Measurements from ENCODE around the gene PPIL1.

Gene PPIL1

DNA sequence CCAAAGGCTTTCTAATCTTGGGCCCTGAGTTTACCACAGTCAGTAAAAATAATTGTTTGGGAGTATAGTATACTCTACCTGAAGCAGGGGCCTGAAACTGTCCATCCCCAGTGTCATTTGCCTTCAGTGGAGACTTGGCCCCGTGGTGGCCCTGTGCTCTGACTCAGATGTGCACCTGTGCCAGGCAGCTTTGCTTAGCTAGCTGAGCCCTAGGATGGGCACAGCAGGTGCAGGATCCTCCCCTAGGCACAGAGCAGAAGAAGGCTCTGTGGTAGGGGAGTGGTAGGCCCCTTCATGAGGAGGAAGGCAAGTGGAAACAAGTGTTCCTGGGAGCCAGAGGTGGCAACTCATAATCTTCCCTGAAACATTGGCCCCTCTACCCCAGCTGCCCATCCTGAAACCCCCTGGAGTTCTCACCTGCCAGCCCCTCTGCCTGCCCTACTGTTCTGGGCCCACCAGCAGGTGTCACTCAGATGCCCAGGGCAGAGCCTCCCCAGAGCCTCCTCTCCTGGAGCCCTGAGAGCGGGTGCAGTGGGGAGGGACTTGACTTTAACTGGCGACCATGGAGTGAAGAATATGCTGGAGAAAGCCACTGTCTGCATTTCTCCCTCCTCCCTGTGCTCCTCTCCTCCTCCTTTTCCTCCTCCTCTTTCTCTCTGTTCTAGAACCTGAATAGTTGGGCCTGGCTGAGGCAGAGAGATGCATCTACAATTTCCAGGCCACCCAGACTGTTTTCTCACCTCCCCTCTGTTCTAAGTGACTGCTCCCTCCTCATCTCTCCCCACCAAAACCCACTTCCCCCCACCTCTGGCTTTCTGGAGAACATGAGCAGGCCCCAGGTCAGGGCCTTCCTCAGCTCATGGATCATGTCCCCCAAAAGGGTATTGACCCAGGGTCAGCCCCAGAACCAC is 38.2 kb downstream of the PPIL1 start:
- no peak for DNase-seq (ENCODE audit: low read depth, low spot score)

DNA sequence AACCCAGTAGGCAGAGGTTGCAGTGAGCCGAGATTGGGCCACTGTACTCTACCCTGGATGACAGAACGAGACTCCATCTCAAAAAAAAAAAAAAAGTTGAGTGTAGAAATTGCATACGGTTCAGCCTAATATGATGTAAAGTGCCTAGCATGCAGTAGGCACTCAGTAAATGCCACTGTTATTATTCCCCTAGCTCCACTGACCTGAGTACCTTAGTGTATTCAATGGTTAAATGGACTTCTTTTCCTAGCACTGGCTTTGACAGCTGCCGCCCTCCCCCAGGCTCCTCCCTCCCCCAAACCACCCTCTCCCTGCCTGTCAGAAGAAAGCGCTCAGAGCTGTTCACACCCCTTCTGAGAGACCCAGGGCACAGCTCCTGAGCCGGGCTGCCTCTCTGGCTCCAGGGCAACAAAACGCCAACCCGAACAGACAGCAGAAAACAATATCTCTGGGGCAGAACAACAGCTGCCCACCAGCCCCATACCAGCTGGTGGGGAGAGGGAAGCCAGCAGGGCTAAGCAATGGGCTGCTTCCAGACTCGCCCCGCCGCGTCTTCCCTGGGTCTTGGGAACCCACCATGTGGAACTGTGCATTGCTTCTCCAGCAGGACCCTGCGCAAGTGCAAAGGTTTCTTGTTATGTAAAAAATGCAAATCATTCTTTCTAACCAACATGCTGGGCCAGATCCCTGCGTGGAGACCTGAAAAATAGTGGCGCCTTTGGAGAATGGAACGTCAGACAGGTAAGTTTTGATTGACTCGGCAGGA is 39.8 kb downstream of the PPIL1 start:
- DNase-seq (ENCODE audit: low read depth, low spot score), result no peak

DNA sequence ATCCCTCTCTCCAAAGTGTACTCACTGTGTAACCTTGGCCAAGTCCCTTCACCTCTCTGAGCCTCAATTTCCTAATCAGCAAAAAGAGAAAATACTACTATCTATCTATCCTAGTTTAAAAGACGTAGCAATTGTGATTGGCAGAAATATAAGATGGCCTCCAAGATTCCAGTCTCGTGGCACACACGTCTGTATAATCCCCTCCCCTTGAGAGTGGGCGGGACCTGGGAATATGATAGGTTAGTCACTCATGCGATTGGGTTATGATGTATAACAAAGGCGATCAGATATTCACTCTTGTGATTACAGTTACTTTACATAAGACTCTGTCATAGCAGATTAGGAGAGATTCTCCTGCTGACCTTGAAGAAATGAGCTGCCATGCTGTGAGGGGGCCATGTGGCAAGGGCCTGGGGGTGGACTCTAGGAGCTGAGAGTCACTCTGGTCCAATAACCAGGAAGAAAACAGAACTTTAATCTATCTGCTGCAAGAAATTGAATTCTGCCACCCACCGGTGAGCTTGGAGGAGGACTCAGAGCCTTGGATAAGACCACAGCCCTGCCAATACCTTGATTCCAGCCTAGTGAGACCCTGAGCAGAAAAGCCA is 41.3 kb downstream of the PPIL1 start:
- no peak for DNase-seq (ENCODE audit: low read depth, low spot score)

DNA sequence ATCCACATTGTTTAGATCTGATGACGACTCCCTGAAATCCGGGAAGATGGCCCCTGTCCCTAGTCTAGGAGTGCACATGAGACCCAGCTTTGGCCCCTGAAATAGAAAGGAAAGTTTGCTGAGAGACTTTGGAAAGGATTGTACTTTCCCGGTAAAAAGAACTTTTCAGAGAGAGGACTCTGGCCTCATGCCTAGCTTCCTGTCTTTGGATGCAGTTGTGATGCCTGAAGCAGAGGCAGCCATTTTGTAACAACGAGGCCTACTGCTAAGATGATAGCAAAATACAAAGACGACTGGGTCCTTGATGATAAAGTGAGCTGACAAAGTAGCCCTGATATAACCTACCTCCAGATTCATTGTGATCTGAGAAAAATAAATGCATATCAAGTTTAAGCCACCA is 42.3 kb downstream of the PPIL1 start:
- DNase-seq (ENCODE audit: low read depth, low spot score), result no peak

DNA sequence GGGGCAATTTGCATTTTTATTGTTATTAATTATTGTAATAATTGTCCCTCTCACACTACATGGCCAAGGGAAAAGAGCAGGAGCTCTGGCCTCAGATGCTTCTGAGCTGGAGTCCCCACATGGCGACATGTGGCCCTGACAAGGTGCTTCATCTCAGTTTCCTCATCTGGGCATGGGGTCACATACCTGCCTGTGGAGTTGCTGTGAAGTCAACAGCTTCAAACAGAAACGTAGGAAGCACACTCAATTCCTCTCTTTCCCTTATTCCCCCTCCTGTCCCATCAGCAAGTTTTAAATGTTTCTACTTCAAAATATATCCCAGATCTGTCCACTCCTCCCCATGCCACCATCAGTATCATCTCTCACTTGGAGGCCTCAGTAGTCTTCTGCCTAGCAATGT is 44.0 kb downstream of the PPIL1 start:
- no peak for DNase-seq (ENCODE audit: low read depth, low spot score)

DNA sequence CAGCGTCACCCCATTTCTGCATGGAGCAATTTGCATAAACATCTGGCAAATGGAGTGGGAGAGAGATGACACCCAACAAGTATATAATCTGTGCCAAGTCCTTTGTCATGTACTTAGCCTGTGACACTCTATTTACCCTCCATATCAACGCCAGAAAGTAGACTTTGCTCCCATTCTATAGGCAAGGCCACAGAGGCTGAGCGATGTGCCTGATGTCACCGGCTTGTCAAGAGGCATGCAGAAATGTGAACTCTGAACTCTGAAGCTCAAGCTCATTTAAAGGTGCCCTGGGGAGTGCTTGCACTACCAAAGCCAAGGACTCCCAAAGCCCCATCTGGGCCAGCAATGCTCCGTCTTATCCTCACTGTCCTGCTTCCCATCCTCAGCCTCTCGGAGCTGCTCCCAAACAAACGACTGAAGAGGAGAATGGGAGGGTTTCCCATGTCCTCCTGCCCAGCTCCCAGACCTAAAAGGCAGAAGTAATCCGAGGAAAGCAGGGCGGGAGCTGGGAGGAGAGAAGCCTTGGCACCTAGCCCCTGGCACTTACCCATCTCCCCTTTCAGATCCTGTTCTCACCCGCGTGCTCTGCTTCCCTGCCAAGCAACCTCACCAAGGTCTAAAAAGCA is 44.6 kb downstream of the PPIL1 start:
- no peak for DNase-seq (ENCODE audit: low read depth, low spot score)

DNA sequence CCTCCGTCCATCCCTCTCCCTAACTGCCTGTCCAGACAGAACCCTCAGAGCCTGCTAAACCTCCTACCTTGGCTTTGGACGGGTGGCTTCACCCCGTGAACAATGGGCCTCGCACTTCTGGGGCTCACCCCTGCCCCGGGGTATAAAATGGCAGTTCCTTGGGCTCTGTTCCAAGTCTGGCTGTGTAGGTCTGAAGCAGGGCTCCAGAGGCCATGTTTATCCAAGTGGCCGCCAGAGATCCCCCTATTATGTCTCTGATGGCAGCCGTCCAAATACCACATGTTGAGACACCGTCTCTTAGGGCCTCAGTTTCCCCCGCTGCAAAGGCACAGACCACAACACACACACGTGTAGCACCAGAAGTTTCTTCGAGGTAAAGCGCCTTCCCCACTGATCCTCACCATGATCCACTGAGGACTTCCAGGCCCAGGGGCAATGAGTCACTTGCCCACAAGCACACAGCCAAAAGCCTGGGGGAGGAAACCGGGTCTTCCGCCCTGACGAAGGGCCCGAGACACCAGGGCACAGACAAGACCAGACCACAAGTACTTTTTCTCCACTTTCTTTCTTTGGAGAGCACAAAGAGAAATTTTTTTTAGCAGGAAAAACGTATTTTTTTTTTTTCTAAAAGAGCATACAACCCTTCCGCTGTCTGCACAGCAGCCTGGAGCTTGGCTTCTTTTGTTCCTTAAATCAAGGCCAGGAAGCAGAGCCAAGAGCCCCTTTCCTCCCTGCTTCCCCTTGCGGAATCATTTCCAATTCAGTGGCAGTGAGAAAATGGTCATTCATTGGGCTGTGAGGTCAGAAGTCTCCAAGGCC is 47.1 kb downstream of the PPIL1 start:
- peak; percentile 29 for DNase-seq (ENCODE audit: low read depth, low spot score)

DNA sequence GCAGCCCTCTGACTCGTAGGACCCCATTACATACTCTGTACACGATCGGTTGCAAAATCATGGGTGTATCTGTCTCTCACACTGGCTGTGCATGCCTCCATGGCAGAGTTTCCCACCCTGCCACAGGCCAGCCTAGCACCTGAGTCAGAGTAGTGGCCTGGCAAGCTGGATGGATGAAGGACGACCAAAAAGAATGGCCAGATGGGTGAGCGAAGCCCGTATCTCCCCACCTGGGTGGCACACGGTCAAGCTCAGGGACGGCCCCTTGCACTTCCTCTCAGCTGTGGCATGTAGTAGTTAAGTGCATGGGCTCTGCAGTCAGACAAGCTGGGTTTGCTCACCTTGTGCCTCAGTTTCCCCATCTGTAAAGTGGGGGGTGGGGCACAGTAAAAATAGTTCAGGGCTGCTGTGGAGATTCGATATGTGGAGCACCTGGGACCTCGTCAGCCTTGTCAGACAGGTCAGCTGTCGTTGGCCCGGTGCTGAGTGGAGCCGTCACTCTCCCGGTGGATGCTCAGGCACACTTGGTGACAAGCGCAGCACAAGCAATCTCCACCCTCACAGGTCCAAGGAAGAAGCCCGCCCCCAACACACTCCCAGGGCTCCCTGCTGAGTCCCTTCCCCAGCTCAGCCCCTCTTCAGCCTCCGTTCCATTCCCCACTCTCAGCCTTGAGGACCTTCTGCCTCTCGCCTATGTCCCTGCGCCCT is 47.9 kb downstream of the PPIL1 start:
- no peak for DNase-seq (ENCODE audit: low read depth, low spot score)

DNA sequence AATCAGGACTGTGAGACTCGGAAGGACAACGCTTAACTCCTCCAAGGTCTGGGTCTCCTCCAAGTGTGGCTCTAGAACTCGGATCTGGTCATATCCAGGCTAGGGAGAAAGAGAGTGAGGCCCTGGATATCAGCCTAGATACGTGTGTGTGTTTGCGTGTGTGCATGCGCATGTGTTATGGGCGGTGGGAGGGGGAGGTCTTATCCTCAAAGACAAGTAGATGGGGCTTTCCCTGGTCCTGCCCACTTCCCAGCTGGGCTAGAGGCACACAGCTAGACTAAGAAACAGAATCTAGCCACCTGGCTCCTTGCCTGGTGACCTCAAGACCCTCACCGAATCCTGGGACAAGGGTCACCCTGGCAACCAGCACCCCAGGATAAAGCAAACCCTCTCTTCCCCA is 48.6 kb downstream of the PPIL1 start:
- no peak for DNase-seq (ENCODE audit: low read depth, low spot score)

DNA sequence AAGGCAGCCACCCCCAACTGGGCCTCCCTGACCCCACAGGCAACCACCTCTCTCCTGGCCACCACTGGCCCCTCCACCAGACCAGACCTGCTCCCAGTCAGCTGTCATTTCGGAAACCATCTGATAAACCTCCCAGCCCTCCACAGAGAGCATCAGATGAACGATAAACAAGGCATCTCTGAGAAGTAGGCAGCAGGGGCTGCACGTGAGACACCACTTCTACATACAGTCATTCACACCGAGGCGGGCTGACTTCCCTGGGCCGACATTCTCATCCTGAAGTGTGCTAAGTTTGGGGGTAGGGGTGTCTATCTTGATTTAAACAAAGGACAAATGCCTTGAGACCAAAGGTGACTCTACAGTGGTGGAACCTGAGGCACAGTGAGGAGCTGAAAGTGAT is 49.2 kb downstream of the PPIL1 start:
- DNase-seq (ENCODE audit: low read depth, low spot score), result no peak

DNA sequence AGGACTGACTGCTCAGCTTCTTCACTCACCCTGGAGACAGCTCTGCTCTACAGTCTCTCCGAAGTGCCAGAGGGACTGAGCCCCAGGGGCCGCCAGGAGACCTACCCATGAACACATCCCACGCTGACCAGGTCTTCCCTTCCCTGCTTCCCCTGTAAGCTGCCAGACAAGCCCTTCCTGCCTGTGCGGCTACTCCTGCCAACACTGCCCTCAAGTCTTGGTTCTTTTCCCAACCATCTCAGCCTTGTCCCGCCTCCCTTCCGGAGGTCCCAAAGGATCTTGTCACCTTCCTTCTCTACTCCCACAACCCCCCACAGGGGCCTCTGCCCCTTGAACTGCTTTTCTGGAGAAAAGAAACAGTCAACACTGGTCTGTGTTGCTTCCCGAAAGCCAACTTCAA is 50.4 kb downstream of the PPIL1 start:
- no peak for DNase-seq (ENCODE audit: low read depth, low spot score)

DNA sequence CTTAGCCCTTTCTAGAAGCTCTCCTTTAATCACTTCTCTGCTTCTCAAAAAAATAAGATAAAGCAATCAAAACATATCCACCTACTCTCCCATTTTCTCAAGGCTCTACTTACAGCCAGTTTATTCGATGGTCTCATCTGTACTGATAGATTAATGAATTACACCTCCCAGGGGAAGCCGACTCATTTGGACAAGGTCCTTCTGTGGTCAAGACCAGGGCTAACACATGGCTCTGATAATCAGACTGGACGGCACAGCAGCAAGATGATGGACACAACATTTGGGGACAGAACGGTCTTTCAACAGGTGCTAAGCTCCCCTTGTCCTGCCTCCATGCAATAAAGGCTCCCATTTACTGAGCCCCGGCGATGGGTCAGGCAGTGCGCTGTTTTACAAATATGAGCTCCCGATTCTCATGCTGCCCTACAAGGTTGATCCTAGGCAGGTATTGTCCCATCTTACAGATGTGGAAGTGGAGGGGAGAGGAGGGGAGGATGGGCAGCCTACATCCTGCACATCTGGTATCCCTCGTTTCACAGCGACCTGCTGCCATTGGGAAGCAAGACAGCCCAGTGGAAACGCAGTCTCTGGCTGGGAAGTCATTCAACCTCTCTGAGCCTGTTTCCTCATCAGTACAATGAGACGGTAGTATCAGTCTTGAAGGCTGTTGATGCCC is 51.0 kb downstream of the PPIL1 start:
- no peak for DNase-seq (ENCODE audit: low read depth, low spot score)

DNA sequence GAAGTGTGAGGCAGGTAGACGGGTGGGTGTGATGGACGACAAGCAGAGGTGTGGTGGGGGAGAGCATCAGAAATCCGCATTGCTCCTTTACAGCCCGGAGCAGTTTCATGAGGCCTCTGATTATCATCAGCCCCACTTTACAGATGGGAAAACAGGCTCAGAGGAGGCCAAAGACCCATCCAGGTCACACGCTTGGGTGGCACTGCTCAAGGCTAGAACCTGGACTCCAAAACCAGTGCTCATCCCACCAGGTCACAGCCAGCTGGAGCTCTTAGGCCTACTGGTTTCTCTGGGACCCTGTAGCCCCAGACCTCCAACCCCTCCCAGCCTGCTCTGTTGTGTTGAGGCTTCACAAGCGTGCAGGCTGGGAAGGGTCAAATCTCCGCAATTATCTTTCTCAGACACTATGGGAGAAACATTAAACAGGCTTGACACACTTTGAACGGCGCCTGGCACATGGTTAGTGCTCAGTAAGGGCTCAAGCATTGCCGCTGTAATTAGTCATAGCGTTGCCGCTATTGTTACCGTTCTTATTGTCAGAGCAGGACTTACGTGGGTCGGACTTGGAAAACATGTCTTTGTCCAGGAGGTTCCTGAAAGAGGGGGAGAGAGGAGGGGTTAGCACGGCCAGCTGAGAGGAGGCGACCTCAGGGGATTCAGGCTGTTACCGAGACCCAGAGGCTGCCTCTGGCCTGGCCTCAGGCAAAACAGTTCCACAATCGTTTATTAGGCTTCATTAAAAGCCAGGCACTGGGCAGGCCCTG is 51.9 kb downstream of the PPIL1 start:
- DNase-seq (ENCODE audit: low read depth, low spot score), result no peak

DNA sequence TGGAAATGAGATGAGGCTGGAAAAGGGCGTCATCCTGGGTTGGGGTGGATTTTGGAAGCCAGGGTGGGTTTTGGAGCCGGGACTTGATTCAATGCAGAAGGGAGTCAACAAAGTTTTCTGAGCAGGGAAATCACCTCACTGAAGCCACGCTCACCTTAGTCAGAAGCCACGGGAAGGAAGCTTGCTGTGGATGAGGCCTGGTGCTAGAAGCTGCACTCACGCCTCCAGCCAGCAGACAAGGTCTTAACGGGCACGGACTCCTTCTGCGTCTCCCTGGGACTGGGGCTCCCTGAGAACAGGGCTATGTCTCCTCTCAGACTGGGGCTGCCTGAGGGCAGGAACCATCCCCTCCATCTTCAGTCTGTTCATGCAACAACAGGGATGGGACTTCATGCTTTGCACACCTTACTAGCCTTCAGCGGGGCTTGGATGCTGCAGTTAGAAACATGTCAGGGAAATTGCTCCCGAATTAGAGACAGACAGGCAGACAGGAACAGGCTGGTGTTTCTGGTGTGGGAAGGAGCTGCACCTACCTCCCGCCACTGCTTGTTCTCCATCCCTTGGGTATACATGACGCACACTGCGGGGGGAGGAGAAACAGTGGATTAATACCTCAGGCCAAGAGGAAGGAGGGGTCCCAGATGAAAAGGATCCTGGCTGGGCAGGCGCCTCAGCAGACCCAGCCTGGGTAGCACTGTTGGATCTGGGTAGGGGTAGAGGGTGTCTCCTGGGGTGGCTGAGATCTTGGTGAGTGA is 52.8 kb downstream of the PPIL1 start:
- DNase-seq (ENCODE audit: low read depth, low spot score), result no peak

DNA sequence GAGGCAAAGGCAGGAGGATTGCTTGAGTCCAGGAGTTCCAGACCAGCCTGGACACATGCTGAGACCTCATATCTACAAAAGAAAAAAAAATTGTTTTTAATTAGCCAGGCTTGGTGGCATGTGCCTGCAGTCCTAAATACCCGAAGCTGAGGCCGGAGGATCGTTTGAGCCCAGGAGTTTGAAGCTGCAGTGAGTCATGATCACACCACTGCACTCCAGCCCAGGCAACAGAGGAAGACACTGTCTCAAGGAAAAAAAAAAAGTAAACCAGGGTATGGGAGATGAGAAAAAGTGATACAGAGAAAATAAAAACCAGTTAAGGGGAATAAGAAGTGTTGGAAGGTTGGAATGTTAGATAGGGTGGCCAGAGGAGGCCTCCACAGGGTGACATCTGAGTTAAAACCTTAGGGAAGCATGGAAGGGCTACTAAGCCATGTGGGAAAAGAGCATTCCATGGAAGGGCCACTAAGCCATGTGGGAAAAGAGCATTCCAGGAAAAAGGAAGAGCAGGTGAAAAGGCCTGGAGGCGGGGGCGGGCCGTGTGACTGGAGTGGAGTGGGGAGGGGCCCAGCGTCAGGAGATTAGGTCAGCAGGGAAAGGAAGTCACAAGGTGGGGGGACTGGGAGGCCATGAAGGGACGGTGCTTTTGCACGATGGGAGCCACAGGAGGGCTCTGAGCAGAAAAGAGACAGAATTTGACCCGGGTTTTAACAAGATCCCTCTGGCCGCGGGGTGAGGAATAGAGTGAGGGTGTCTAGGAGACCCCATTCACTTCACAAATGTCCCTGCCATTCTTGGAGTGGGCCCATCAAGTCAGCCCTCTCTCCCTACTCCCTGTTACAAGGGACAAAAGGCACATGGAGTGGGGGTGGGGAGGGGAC is 53.7 kb downstream of the PPIL1 start:
- no peak for DNase-seq (ENCODE audit: low read depth, low spot score)

DNA sequence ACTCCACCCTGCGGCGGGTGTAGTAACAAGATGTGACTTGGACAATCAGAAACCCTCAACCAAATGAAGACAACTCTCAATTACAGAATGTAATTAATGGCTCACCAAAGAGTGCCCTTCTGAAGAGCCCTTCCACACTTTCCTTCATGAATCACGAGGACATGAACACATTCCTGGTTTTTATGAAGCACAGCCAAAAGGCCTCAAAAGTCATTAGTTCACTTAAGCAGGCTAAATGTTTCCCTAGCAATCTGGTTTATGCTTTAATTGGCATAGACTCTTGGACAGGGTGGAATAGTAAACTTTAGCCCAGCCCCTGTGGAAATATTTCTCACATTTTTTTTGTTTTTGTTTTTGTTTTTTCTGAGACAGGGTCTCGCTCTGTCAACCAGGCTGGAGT is 55.8 kb downstream of the PPIL1 start:
- no peak for DNase-seq (ENCODE audit: low read depth, low spot score)

DNA sequence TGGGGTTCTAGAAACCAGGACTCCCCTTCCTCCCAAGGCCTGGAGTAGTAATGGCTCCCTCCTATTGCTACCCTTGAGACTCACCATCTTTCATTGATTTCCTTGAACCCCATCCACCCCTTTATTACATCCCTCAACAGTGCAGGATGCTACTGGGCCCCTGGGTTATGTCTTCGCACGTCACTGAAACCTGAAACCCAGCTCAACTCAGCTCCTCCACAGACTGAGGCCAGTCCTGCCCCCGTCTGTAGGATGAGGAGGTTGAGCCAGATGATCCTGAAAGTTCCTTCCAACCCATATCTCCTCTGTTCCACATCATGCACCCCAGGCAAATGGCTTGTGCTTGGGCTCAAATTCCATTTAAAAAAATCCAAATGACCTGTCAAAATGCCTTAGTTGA is 56.8 kb downstream of the PPIL1 start:
- DNase-seq (ENCODE audit: low read depth, low spot score), result no peak
